Heart left ventricle (tissue), 13 donors: ENCODE results near the gene MRPL27.

Experiments
- POLR2A ChIP-seq, 2 donors: fragments of 450-650 bp; IDR thresholded peaks; one replicate each; pipeline ENCODE4 v1.6.1; 2017; ENCODE audit warnings: antibody characterized with exemption in 2 of 2, mild to moderate bottlenecking in 2 of 2, moderate library complexity in 2 of 2
- TF ChIP-seq, protein P1 (sequence below), 12 donors: fragments of 200-600 bp; sonication (generic) in 4 of 12; IDR thresholded peaks; one replicate each; pipeline versions ENCODE4 v1.5.0 to v1.8.0; 2018 to 2022; ENCODE audit warnings: antibody characterized with exemption in 12 of 12, mild to moderate bottlenecking in 5 of 12
- donor health status: ischemic (EF 13 %, LVEDD 7.1; RV severe dilation, severe dysfunction).
- donor health status: DM: no; HTN: yes; CAD: no.
- donor health status: DM: no; HTN: no; CAD: no.
- donor health status: ischemic (EF 25% LVEDD 6.9; RV normal size, moderate dysfunction).
- donor health status: ischemic (EF 25% LVEDD 5.7; RV mildly dilated, moderate dysfunction).
- donor health status: ischemic (EF 35%, LVEDD 5.7; RV mildly dilated, moderate dysfunction).
- donor health status: nonischemic (EF 11% LVEDD 7.7; RV severe dilation, severe dysfunction).
- donor health status: DM: yes; HTN: yes; CAD: no.
- donor health status: PGD.
- donor health status: ischemic (EF 29% LVEDD 5.4; RV normal size, mild dysfunction).
- donor health status: nonischemic (EF 23%, LVEDD 6.1; RV moderate dilation, normal function).

DNA sequence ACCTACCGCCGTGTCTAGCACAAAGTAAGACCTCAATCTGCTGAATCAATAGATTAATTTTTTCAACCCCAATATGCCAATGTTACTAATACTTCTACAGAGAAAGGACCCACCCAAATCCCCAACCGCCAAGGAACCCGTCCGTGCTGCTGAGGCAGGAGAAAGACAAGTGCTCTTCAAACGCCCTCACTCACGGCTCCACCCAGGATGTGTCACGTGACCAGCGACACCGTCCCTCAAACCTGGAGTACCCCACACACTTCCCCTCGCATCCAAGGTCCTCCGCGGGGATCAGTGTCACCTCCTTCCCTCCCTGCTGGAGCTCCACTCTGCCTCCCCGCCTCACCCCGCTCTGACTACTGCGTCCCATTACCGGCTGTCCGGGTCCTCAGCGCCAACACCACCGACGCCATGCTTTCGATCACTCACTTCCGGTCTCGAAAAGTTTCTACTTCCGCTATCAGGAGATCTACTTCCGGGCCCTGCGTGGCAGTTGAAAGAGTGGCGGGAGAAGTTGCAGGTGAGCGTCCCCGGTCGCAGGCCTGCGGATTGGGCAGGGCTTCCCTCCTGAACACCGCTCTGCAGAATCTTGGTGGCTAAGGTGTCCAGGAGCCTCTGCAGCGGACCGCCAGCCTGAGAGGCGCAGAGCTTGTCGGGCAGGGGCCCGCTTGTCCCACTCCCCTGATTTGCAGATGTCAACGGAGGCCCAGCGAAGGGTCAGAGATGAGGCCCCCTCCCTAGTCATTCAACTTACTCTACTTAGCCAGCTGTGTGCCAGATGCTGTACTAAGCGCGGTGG is at the start of gene MRPL27, which contains the start of gene EME1:
- peak in 1 of 2 donors; percentile 65 for TF ChIP-seq POLR2A (IDR thresholded peaks at IDR 0.05)
- TF ChIP-seq, protein P1, sequence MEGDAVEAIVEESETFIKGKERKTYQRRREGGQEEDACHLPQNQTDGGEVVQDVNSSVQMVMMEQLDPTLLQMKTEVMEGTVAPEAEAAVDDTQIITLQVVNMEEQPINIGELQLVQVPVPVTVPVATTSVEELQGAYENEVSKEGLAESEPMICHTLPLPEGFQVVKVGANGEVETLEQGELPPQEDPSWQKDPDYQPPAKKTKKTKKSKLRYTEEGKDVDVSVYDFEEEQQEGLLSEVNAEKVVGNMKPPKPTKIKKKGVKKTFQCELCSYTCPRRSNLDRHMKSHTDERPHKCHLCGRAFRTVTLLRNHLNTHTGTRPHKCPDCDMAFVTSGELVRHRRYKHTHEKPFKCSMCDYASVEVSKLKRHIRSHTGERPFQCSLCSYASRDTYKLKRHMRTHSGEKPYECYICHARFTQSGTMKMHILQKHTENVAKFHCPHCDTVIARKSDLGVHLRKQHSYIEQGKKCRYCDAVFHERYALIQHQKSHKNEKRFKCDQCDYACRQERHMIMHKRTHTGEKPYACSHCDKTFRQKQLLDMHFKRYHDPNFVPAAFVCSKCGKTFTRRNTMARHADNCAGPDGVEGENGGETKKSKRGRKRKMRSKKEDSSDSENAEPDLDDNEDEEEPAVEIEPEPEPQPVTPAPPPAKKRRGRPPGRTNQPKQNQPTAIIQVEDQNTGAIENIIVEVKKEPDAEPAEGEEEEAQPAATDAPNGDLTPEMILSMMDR (IDR thresholded peaks at IDR 0.05): no peak
